H9 (cell line): ENCODE measurements around the gene SQOR. TPM values are rescaled to one million over a fixed set of nuclear protein-coding genes. Genes with fewer than 3 reads are reported as not detected.

Experiments
- DNase-seq: peaks from one replicate; pipeline ENCODE4 v3.0.0-alpha.2; 2017
- H2AFZ ChIP-seq: one replicate; pipeline ENCODE4 v1.6.1; 2013; ENCODE audit warnings: mild to moderate bottlenecking, low read length, control low read depth, moderate library complexity
- H2AK5ac ChIP-seq: 2 replicates; pipeline ENCODE4 v1.6.1; 2013; ENCODE audit warnings: low read length, control low read depth, mixed read lengths; ENCODE audit not compliant: insufficient read length
- H2BK120ac ChIP-seq: one replicate; pipeline ENCODE4 v1.6.1; 2013; ENCODE audit warnings: low read depth, mild to moderate bottlenecking, low read length, control low read depth, inconsistent platforms; ENCODE audit not compliant: poor library complexity, severe bottlenecking
- H2BK12ac ChIP-seq: 2 replicates; pipeline ENCODE4 v1.6.1; 2013; ENCODE audit warnings: low read length, control low read depth, mixed read lengths, low read depth; ENCODE audit not compliant: insufficient read length
- H2BK15ac ChIP-seq: 2 replicates; pipeline ENCODE4 v1.6.1; 2013; ENCODE audit warnings: low read depth, low read length, control low read depth
- H2BK20ac ChIP-seq: one replicate; pipeline ENCODE4 v1.6.1; 2013; ENCODE audit warnings: low read depth, mild to moderate bottlenecking, low read length, control low read depth, inconsistent platforms; ENCODE audit not compliant: poor library complexity, severe bottlenecking
- H2BK5ac ChIP-seq: 2 replicates; pipeline ENCODE4 v1.6.1; 2013; ENCODE audit warnings: low read length, control low read depth, mixed read lengths; ENCODE audit not compliant: insufficient read length
- H3K14ac ChIP-seq: 2 replicates; pipeline ENCODE4 v1.6.1; 2013; ENCODE audit warnings: low read length, control low read depth; ENCODE audit not compliant: insufficient read depth
- H3K18ac ChIP-seq: 2 replicates; pipeline ENCODE4 v1.6.1; 2013; ENCODE audit warnings: low read depth, mild to moderate bottlenecking, mixed read lengths, low read length, control low read depth; ENCODE audit not compliant: insufficient read length
- H3K23ac ChIP-seq: 2 replicates; pipeline ENCODE4 v1.6.1; 2013; ENCODE audit warnings: low read length, control low read depth, mixed read lengths, low read depth; ENCODE audit not compliant: insufficient read length
- H3K23me2 ChIP-seq: 2 replicates; pipeline ENCODE4 v1.6.1; 2013; ENCODE audit warnings: low read depth, mild to moderate bottlenecking, mixed read lengths, low read length, control low read depth; ENCODE audit not compliant: insufficient read length, poor library complexity, severe bottlenecking
- H3K27ac ChIP-seq: 2 replicates; pipeline ENCODE4 v1.5.1; 2013; ENCODE audit warnings: low read length, control low read depth, mixed read lengths, low read depth; ENCODE audit not compliant: insufficient read length
- H3K27me3 ChIP-seq: 2 replicates; pipeline ENCODE4 v1.6.1; 2013; ENCODE audit warnings: low read length, control low read depth, inconsistent platforms; ENCODE audit not compliant: insufficient read depth
- H3K4ac ChIP-seq: 2 replicates; pipeline ENCODE4 v1.6.1; 2013; ENCODE audit warnings: low read depth, mild to moderate bottlenecking, control low read depth, inconsistent platforms, low read length, moderate library complexity
- H3K4me1 ChIP-seq: 2 replicates; pipeline ENCODE4 v1.6.1; 2013; ENCODE audit warnings: low read length, control low read depth, inconsistent platforms; ENCODE audit not compliant: insufficient read depth
- H3K4me2 ChIP-seq: 2 replicates; pipeline ENCODE4 v1.6.1; 2013; ENCODE audit warnings: low read length, control low read depth, mixed read lengths; ENCODE audit not compliant: insufficient read length, insufficient read depth
- H3K56ac ChIP-seq: 2 replicates; pipeline ENCODE4 v1.6.1; 2013; ENCODE audit warnings: low read depth, mild to moderate bottlenecking, mixed read lengths, low read length, control low read depth; ENCODE audit not compliant: insufficient read length
- H3K79me1 ChIP-seq: 2 replicates; pipeline ENCODE4 v1.6.1; 2013; ENCODE audit warnings: low read depth, mild to moderate bottlenecking, moderate library complexity, low read length, control low read depth, inconsistent platforms; ENCODE audit not compliant: insufficient read depth, poor library complexity, severe bottlenecking
- H3K79me2 ChIP-seq: 2 replicates; pipeline ENCODE4 v1.6.1; 2013; ENCODE audit warnings: low read length, control low read depth, inconsistent platforms; ENCODE audit not compliant: insufficient read depth
- H3K9ac ChIP-seq: 2 replicates; pipeline ENCODE4 v1.6.1; 2013; ENCODE audit warnings: low read length, control low read depth, mixed read lengths; ENCODE audit not compliant: insufficient read length; ENCODE audit errors: extremely low read depth
- H3K9me3 ChIP-seq: one replicate; pipeline ENCODE4 v1.6.1; 2013; ENCODE audit warnings: low read depth, low read length, inconsistent platforms; ENCODE audit not compliant: control insufficient read depth
- H3T11ph ChIP-seq: one replicate; pipeline ENCODE4 v1.6.1; 2013; ENCODE audit warnings: mild to moderate bottlenecking, low read length, control low read depth, inconsistent platforms
- H4K20me1 ChIP-seq: one replicate; pipeline ENCODE4 v1.6.1; 2013; ENCODE audit not compliant: control insufficient read depth, insufficient read length, insufficient read depth
- H4K5ac ChIP-seq: 2 replicates; pipeline ENCODE4 v1.6.1; 2013; ENCODE audit warnings: low read depth, mild to moderate bottlenecking, mixed read lengths, low read length, control low read depth; ENCODE audit not compliant: insufficient read length
- H4K8ac ChIP-seq: replicated peaks from 2 replicates; pipeline ENCODE4 v1.6.1; 2013; ENCODE audit warnings: low read length, control low read depth, mixed read lengths, low read depth; ENCODE audit not compliant: insufficient read length
- H4K91ac ChIP-seq: 2 replicates; pipeline ENCODE4 v1.6.1; 2013; ENCODE audit warnings: low read depth, mild to moderate bottlenecking, moderate library complexity, mixed read lengths, low read length, control low read depth; ENCODE audit not compliant: insufficient read length
- H3K27ac Mint-ChIP-seq, 3 experiments: 2 replicates in 2 of 3; 3 replicates in 1 of 3; pipeline ENCODE4 v1.8.0; 2020 to 2021; ENCODE audit warnings: mixed read lengths in 3 of 3, mild to moderate bottlenecking in 1 of 3, moderate library complexity in 1 of 3
- H3K27me3 Mint-ChIP-seq: 2 replicates; pipeline ENCODE4 v1.8.0; 2021; ENCODE audit warnings: low read depth, mild to moderate bottlenecking, moderate library complexity, mixed read lengths
- H3K36me3 Mint-ChIP-seq, 3 experiments: 2 replicates in 2 of 3; 3 replicates in 1 of 3; pipeline ENCODE4 v1.8.0; 2020 to 2021; ENCODE audit warnings: low read depth in 3 of 3, mixed read lengths in 3 of 3; ENCODE audit not compliant: insufficient read depth in 1 of 3
- H3K4me1 Mint-ChIP-seq, 2 experiments: 2 replicates each; pipeline ENCODE4 v1.8.0; 2020; ENCODE audit warnings: mixed read lengths in 2 of 2
- H3K4me3 Mint-ChIP-seq, 2 experiments: 2 replicates in 1 of 2; 3 replicates in 1 of 2; pipeline ENCODE4 v1.8.0; 2020 to 2021; ENCODE audit warnings: mild to moderate bottlenecking in 2 of 2, mixed read lengths in 2 of 2, moderate library complexity in 1 of 2
- H3K9me3 Mint-ChIP-seq, 2 experiments: 2 replicates in 1 of 2; 3 replicates in 1 of 2; pipeline ENCODE4 v1.8.0; 2020; ENCODE audit warnings: mild to moderate bottlenecking in 2 of 2, mixed read lengths in 2 of 2, moderate library complexity in 1 of 2
- CTCF ChIP-seq: fragments of 200-600 bp; sonication (generic); conservative IDR thresholded peaks from 3 replicates; pipeline ENCODE4 v1.8.0; 2021; ENCODE audit warnings: antibody characterized with exemption, mild to moderate bottlenecking
- WGBS: extraction: QIAGEN DNeasy Blood & Tissue Kit; methylation state at CpG from one replicate; pipeline ENCODE4 v1.1.7; 2013; ENCODE audit warnings: missing lambda C conversion rate, low lambda C conversion rate, mixed read lengths; ENCODE audit not compliant: insufficient read length; ENCODE audit errors: extremely low coverage; 5-methylcytosine and 5-hydroxymethylcytosine counted together
- total RNA-seq: library from RNA; stranded (reverse); gene quantifications from 2 replicates; pipeline ENCODE4 v1.2.1, GENCODE V29; 2021

The SQOR gene
- total RNA-seq, 1 experiment from 2014 or later: 0.17 TPM

- no peaks in the 10 kb centered on the region for H3K27me3 Mint-ChIP-seq
- no peaks in the 10 kb centered on the region for H3K79me2 ChIP-seq
- no peak overlapping the region for H2BK20ac ChIP-seq
- no peak overlapping the region for H3K4me3 Mint-ChIP-seq
- H4K91ac ChIP-seq: no peak overlapping the region
- H3K4me1 Mint-ChIP-seq: no peaks in the 10 kb centered on the region
- H3K27ac ChIP-seq: no peak overlapping the region
- no peak overlapping the region for H3K9ac ChIP-seq
- H4K5ac ChIP-seq: no peak overlapping the region
- H3K9me3 Mint-ChIP-seq: no peaks in the 10 kb centered on the region
- no CpG with 5 or more reads among the region's 1 CpG for WGBS
- H3K27me3 ChIP-seq: no peaks in the 10 kb centered on the region
- H3K4me2 ChIP-seq: no peak overlapping the region
- H4K20me1 ChIP-seq: no peaks in the 10 kb centered on the region
- no peak overlapping the region for H2BK15ac ChIP-seq
- H3K14ac ChIP-seq: no peak overlapping the region
- no peak for TF ChIP-seq CTCF
- DNase-seq: no peak
- H3K18ac ChIP-seq: no peak overlapping the region
- no peak overlapping the region for H3K56ac ChIP-seq
- H2BK5ac ChIP-seq: no peak overlapping the region
- peaks cover 0 to 18% (median 15%) of the 10 kb centered on the region in 3 experiments; a peak in 5 of 7 replicates for H3K36me3 Mint-ChIP-seq
- no peak overlapping the region for H2BK120ac ChIP-seq
- H3K79me1 ChIP-seq: peaks cover 3% of the 10 kb centered on the region
- H3K9me3 ChIP-seq: no peaks in the 10 kb centered on the region
- no peak overlapping the region for H3K4ac ChIP-seq
- H3K4me1 ChIP-seq: no peaks in the 10 kb centered on the region
- no peak overlapping the region for H2AFZ ChIP-seq
- no peak overlapping the region for H3K23ac ChIP-seq
- no peaks in the 10 kb centered on the region for H3K23me2 ChIP-seq
- no peak overlapping the region for H2AK5ac ChIP-seq
- H3K27ac Mint-ChIP-seq: no peak overlapping the region
- no peak overlapping the region for H4K8ac ChIP-seq
- H2BK12ac ChIP-seq: no peak overlapping the region
- no peak overlapping the region for H3T11ph ChIP-seq
Observed at GRCh38 chr15:45604326-45604725, 30.5 kb upstream of the SQOR start.
